Prostate gland (tissue), 2 donors: Measurements from ENCODE around the gene DOCK2. TPM values are rescaled to one million over a fixed set of nuclear protein-coding genes. Genes with fewer than 3 reads are reported as not detected.

Experiments used
- DNase-seq: peaks from one replicate; pipeline ENCODE4 v3.0.0-alpha.2; 2019; ENCODE audit warnings: low spot score
- H3K27ac ChIP-seq, 2 donors: fragments of 200-600 bp; sonication (generic); 2 replicates each; pipeline ENCODE4 v1.5.1; 2017 to 2019
- H3K27me3 ChIP-seq: fragments of 200-600 bp; sonication (generic); replicated peaks from 2 replicates; pipeline ENCODE4 v1.5.1; 2019; ENCODE audit not compliant: insufficient read depth
- H3K36me3 ChIP-seq, 2 donors: fragments of 200-600 bp; sonication (generic); 1 replicate in 1 of 2; 2 replicates in 1 of 2; pipeline versions ENCODE4 v1.5.1 to v1.8.1; 2017 to 2019
- H3K4me1 ChIP-seq: fragments of 200-600 bp; sonication (generic); replicated peaks from 2 replicates; pipeline ENCODE4 v1.5.1; 2019
- H3K4me3 ChIP-seq, 2 donors: fragments of 200-600 bp; sonication (generic); 2 replicates each; pipeline ENCODE4 v1.5.1; 2017 to 2019
- H3K9me3 ChIP-seq: fragments of 200-600 bp; sonication (generic); 2 replicates; pipeline ENCODE4 v1.5.1; 2017
- POLR2A ChIP-seq: fragments of 450-650 bp; IDR thresholded peaks from one replicate; pipeline ENCODE4 v1.6.1; 2016; ENCODE audit warnings: antibody characterized with exemption, mild to moderate bottlenecking
- POLR2AphosphoS5 ChIP-seq: sonication (generic); formaldehyde crosslinking; IDR thresholded peaks from one replicate; pipeline ENCODE4 v1.6.1; 2017; ENCODE audit warnings: antibody characterized with exemption
- WGBS: methylation state at CpG from one replicate; pipeline ENCODE4 v1.1.5; 2018; 5-methylcytosine and 5-hydroxymethylcytosine counted together
- intact Hi-C: fragments of 100-400 bp; cut with DNase I; formaldehyde crosslinking; loops from one replicate; pipeline ENCODE4 v1.14.2; 2022
- total RNA-seq, 2 donors: library from RNA; depleted of rRNA; stranded (reverse); fragments of >200 nt; gene quantifications; one replicate each; pipeline ENCODE4 v1.1.0, GENCODE V29; 2016
- TF ChIP-seq, protein P1 (sequence below), 4 experiments: fragments of 200-600 bp in 2 of 4; fragments of 450-650 bp in 2 of 4; sonication (generic) in 2 of 4; IDR thresholded peaks; 1 replicate in 3 of 4; 2 replicates in 1 of 4; pipeline ENCODE4 v1.5.1; 2016 to 2019; ENCODE audit warnings: antibody characterized with exemption in 4 of 4, mild to moderate bottlenecking in 2 of 4, moderate library complexity in 2 of 4

DOCK2 gene
- total RNA-seq, 2 donors from 2014 or later = 2.5 to 6.2 TPM

DNA sequence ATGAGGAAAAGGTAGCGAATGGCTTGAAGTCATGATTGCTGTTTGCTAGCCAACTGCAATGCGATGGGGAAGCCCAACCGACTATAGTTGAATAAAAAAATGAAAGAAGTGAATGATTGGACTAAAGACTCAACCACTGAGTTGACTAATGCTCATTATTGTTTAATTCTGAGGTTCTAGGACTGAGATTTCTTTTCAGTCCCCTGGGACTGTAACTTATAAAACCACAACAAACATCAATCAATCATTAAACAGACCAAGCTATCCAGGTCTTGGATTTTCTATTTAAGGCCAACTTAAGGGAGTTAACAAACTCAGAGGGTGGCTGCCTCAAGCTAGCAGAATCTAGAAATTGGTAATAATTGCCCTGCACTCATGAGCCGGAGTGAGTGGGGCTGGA lies 154.2 kb downstream of the DOCK2 start:
- intact Hi-C loops = no loop called here
- no peak overlapping the region for H3K27ac ChIP-seq
- TF ChIP-seq POLR2A = no peak
- TF ChIP-seq, protein P1, sequence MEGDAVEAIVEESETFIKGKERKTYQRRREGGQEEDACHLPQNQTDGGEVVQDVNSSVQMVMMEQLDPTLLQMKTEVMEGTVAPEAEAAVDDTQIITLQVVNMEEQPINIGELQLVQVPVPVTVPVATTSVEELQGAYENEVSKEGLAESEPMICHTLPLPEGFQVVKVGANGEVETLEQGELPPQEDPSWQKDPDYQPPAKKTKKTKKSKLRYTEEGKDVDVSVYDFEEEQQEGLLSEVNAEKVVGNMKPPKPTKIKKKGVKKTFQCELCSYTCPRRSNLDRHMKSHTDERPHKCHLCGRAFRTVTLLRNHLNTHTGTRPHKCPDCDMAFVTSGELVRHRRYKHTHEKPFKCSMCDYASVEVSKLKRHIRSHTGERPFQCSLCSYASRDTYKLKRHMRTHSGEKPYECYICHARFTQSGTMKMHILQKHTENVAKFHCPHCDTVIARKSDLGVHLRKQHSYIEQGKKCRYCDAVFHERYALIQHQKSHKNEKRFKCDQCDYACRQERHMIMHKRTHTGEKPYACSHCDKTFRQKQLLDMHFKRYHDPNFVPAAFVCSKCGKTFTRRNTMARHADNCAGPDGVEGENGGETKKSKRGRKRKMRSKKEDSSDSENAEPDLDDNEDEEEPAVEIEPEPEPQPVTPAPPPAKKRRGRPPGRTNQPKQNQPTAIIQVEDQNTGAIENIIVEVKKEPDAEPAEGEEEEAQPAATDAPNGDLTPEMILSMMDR (IDR thresholded peaks at IDR 0.05) = no peak
- no peak for TF ChIP-seq POLR2AphosphoS5
- no peaks in the 10 kb centered on the region for H3K9me3 ChIP-seq
- H3K36me3 ChIP-seq = no peaks in the 10 kb centered on the region
- no peaks in the 10 kb centered on the region for H3K27me3 ChIP-seq
- H3K4me1 ChIP-seq = no peaks in the 10 kb centered on the region
- 90% methylated on average over 4 of the region's 4 CpGs for WGBS
- H3K4me3 ChIP-seq = no peak overlapping the region
- no peak for DNase-seq

DNA sequence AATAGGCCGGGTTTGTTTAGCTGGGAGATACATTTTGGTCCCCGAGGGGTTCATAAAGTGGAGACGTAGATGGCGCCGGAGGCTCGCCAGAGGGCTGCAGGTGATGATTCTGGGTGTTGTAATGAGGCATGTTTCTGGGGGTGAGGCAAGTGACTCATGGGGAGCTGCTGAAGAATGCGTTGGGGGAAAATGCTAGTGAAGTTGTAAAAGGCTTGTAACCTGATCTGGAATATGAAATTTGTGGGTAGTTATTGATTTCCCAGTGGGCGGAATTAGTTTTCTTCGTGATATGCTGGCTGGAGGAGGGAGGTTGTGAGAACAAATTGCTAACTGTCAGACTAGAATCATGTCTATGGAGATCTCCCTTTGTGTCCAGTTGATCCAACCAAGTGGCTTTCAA lies 158.3 kb downstream of the DOCK2 start:
- Histone ChIP-seq H3K27ac (no peak overlapping the region), H3K36me3 (no peaks in the 10 kb centered on the region), H3K9me3 (no peaks in the 10 kb centered on the region), H3K4me3 (no peak overlapping the region), H3K4me1 (no peaks in the 10 kb centered on the region), H3K27me3 (no peaks in the 10 kb centered on the region)
- TF ChIP-seq, protein P1 (IDR thresholded peaks at IDR 0.05) = no peak
- no peak for DNase-seq
- intact Hi-C loops = no loop called here
- 88% methylated on average over 9 of the region's 9 CpGs for WGBS

DNA sequence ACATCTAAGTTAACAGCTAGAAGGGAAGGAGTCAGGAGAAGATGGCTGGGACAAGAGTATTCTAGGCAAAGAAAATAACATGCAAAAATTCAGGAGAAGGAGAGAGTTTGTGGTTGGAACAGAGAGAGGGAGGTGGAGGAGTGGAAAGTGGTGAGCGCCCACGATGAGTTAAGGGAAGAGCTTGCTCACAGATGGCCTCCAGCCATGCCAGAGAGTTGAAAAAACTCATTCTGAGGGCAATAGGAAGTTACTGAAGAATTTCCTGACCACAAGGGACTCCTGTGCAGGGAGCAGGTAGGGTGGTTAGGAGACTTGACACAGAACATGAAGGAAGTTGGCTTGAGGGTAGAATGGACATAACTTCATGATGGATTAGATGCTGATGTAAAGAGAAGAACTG lies 159.7 kb downstream of the DOCK2 start:
- Histone ChIP-seq H3K27ac (no peak overlapping the region), H3K4me1 (no peaks in the 10 kb centered on the region), H3K27me3 (no peaks in the 10 kb centered on the region), H3K9me3 (no peaks in the 10 kb centered on the region), H3K36me3 (no peaks in the 10 kb centered on the region), H3K4me3 (no peak overlapping the region)
- TF ChIP-seq POLR2AphosphoS5 = no peak
- TF ChIP-seq, protein P1 (IDR thresholded peaks at IDR 0.05) = no peak
- intact Hi-C loops = no loop called here
- no peak for DNase-seq
- 84% methylated on average over 2 of the region's 2 CpGs for WGBS

DNA sequence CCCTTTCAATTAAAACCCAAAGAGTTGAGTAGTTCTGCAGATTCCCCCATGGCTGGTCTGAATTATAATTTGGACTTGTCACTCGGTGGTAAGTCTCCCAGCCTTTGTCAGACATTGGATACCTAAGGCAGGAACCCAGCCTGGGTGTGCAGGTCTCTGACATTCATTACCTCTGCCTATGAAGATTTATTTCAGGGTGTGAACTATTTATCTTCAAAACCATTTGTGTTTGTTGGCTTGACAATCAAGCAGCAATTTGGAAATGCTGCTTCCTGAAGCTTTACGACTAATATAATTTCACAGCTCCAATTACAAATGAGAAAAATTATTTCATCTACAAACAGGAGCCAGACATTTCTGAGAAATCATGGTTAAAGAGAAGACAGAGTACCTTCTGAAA lies 160.5 kb downstream of the DOCK2 start:
- intact Hi-C loops = no loop called here
- H3K4me3 ChIP-seq = no peak overlapping the region
- no peak for DNase-seq
- no peak overlapping the region for H3K27ac ChIP-seq
- no peaks in the 10 kb centered on the region for H3K27me3 ChIP-seq
- no peaks in the 10 kb centered on the region for H3K4me1 ChIP-seq
- H3K9me3 ChIP-seq = no peaks in the 10 kb centered on the region
- no peak for TF ChIP-seq POLR2A
- TF ChIP-seq, protein P1 (IDR thresholded peaks at IDR 0.05) = no peak
- TF ChIP-seq POLR2AphosphoS5 = no peak
- no peaks in the 10 kb centered on the region for H3K36me3 ChIP-seq
- 54% methylated on average over 2 of the region's 2 CpGs for WGBS

DNA sequence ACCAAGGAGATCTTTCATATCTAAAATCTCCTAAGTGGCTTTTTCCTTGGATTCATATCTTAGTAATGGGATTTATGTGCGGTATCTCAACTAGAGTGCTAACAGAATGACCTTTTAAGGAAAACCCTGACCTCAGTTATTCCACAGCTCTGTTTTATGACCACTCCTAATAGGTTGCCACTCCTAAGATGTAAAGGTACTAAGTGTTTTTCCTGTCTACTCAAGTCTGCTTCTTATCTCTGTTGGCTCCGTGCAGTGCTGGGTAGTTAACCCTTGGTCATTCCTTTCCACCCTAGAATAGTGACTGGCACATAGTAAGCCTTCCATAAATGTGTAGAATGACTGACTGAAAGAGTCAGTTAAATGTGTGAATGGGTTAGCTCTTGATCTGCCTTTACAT lies 161.4 kb downstream of the DOCK2 start:
- H3K27ac ChIP-seq = no peak overlapping the region

More for the DNA sequence above, 161.4 kb downstream of the DOCK2 start:
- Histone ChIP-seq H3K9me3 (no peaks in the 10 kb centered on the region), H3K27me3 (no peaks in the 10 kb centered on the region), H3K36me3 (no peaks in the 10 kb centered on the region), H3K4me3 (no peak overlapping the region), H3K4me1 (no peaks in the 10 kb centered on the region)
- no peak for TF ChIP-seq POLR2A
- TF ChIP-seq POLR2AphosphoS5 = no peak
- TF ChIP-seq, protein P1 (IDR thresholded peaks at IDR 0.05) = no peak
- intact Hi-C loops = no loop called here
- DNase-seq = no peak
- WGBS = 74% methylated on average over 2 of the region's 2 CpGs
